Measurements from ENCODE around the gene MRPS22.

The MRPS22 gene

DNA sequence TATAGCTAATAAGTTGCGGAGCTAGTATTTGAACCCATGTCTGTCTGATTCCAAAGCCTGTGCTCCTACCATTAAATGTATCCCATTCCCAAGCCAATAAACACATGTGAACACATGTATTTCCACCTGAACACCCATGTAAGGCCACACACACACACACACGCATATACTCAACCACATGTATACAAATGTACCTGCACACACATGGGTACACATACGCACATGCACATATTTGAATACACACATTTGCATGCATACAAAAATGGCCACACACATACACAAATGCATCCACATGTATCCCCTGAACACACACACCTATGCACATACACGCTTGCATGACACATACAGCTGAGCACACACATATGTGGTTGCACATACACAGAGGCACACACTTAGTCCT is 5.4 kb upstream of the MRPS22 start:
- DNase-seq (ENCODE audit: low read depth, low spot score): no peak
- H3K9ac ChIP-seq (ENCODE audit: insufficient read length): no peak overlapping the region
- no peak overlapping the region for H3K4me3 ChIP-seq
- H3K9me3 ChIP-seq (ENCODE audit: low read depth, low read length): no peaks in the 10 kb centered on the region
- TF ChIP-seq POLR2AphosphoS5 (IDR thresholded peaks at IDR 0.05; ENCODE audit: borderline replicate concordance, low read depth, low read length): no peak
- TF ChIP-seq EZH2 (IDR thresholded peaks at IDR 0.05): no peak
- no peak for TF ChIP-seq FOXP2 (optimal IDR thresholded peaks at IDR 0.05; ENCODE audit: control extremely low read depth, extremely low read length, insufficient read depth)
- no peak overlapping the region for H3K27ac ChIP-seq
- no peaks in the 10 kb centered on the region for H3K36me3 ChIP-seq (ENCODE audit: insufficient read depth, low read length)

DNA sequence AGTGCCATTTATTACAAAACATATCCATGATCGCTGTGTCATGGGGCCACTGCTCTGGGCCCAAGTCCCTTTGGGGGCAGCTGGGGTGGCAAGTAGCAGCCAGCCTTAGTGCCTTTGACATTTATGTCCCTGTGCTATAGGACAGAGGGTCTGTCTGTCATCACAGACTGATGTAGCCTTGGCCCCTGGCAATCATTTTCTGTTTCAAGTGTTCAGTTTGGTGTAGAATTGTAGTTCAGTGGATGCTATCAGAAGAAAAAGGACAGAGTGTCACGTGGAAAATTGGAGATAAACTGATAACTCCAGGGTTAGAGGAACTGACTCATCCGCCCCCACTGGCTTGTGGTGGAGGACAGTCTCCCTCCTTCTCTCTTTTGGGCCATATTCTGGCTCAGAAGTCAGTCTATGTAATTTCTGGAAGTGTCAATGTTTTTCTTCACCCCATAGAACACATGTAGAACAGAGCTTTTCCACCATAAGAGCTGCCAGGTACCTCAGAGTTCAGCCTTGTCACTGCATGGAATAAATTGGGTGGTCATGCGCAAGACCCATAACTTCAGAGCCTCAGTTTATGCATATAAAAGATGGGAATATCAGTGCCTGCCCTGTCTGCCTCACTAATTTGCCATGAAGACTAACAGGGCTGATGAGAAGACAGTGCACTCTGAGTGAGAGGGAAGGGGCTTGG is 4.5 kb upstream of the MRPS22 start:
- Histone ChIP-seq H3K4me3 (no peak overlapping the region), H3K9me3 (ENCODE audit: low read depth, low read length) (no peaks in the 10 kb centered on the region), H3K27ac (no peak overlapping the region), H3K36me3 (ENCODE audit: insufficient read depth, low read length) (no peaks in the 10 kb centered on the region), H3K9ac (ENCODE audit: insufficient read length) (no peak overlapping the region)
- TF ChIP-seq FOXP2 (optimal IDR thresholded peaks at IDR 0.05; ENCODE audit: control extremely low read depth, extremely low read length, insufficient read depth) (no peak), POLR2AphosphoS5 (IDR thresholded peaks at IDR 0.05; ENCODE audit: borderline replicate concordance, low read depth, low read length) (no peak), EZH2 (IDR thresholded peaks at IDR 0.05) (no peak)
- DNase-seq (ENCODE audit: low read depth, low spot score): no peak

DNA sequence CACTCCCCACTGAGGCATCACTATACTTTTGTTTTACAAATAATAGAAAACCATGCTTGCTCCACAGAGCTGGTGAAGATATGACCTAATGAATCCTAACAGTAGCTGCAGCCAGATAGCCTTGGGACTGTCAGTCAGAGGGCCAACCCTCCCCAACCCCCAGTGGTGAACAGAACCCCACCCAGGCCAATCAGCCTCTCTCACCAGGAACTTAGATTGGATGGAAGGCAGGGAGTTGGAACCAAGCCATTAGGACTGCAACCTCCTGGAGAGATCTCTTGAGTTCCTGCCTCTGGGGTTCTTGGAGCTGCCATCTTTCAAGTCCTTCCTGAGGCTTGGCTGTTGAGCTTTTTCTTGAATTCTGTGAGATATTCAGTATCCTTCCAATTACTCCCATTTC is 3.0 kb upstream of the MRPS22 start:
- no peak for DNase-seq (ENCODE audit: low read depth, low spot score)
- Histone ChIP-seq H3K9me3 (ENCODE audit: low read depth, low read length) (no peaks in the 10 kb centered on the region), H3K36me3 (ENCODE audit: insufficient read depth, low read length) (no peaks in the 10 kb centered on the region), H3K27ac (no peak overlapping the region), H3K4me3 (no peak overlapping the region), H3K9ac (ENCODE audit: insufficient read length) (no peak overlapping the region)
- TF ChIP-seq EZH2 (IDR thresholded peaks at IDR 0.05) (no peak), FOXP2 (optimal IDR thresholded peaks at IDR 0.05; ENCODE audit: control extremely low read depth, extremely low read length, insufficient read depth) (no peak)

DNA sequence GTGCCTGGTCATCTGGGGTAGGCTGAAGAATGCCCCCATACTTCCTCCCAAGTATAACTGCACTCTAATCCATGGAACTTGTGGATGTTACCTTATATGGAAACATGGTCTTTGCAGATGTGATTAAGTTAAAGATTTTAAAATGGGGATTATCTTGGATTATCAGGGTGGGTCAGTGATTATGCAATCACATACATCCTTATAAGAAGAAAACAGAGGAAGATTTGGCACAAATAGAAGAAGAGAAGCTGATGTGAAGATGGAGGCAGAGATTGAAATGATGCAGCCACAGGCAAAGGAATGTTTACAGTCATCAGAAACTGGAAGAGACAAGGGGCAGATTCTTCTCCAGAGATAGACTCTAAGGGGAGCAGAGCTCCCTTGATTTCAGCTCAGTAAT is 1.8 kb upstream of the MRPS22 start:
- Histone ChIP-seq H3K4me3 (no peak overlapping the region), H3K9me3 (ENCODE audit: low read depth, low read length) (no peaks in the 10 kb centered on the region)
- TF ChIP-seq EZH2 (IDR thresholded peaks at IDR 0.05) (no peak), POLR2AphosphoS5 (IDR thresholded peaks at IDR 0.05; ENCODE audit: borderline replicate concordance, low read depth, low read length) (no peak), FOXP2 (optimal IDR thresholded peaks at IDR 0.05; ENCODE audit: control extremely low read depth, extremely low read length, insufficient read depth) (no peak)

DNA sequence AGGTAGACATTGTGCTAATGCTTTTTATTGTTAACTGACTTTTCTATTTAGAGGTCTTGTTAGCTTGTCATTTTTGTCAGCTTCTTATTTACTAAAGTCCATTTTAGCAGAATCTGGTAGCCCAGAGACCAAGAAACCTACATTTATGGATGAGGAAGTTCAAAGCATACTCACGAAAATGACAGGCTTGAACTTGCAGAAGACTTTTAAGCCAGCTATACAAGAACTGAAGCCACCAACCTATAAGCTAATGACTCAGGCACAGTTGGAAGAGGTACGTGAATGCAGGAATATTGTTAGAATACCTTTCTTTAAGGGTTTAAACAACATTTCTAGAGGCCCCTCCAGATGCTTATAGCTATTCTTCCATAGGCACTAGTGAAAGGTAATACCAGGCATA is 3.0 kb downstream of the MRPS22 start:
- Histone ChIP-seq H3K4me3 (no peak overlapping the region), H3K9me3 (ENCODE audit: low read depth, low read length) (no peaks in the 10 kb centered on the region), H3K27ac (no peak overlapping the region), H3K9ac (ENCODE audit: insufficient read length) (no peak overlapping the region), H3K36me3 (ENCODE audit: insufficient read depth, low read length) (peaks cover 52% of the 10 kb centered on the region)
- no peak for TF ChIP-seq EZH2 (IDR thresholded peaks at IDR 0.05)
- no peak for TF ChIP-seq POLR2AphosphoS5 (IDR thresholded peaks at IDR 0.05; ENCODE audit: borderline replicate concordance, low read depth, low read length)
- TF ChIP-seq FOXP2 (optimal IDR thresholded peaks at IDR 0.05; ENCODE audit: control extremely low read depth, extremely low read length, insufficient read depth): no peak
- no peak for DNase-seq (ENCODE audit: low read depth, low spot score)

More for the DNA sequence above, 1.8 kb upstream of the MRPS22 start:
- H3K36me3 ChIP-seq (ENCODE audit: insufficient read depth, low read length): peaks cover 5% of the 10 kb centered on the region
- DNase-seq (ENCODE audit: low read depth, low spot score): no peak
- H3K9ac ChIP-seq (ENCODE audit: insufficient read length): no peak overlapping the region
- no peak overlapping the region for H3K27ac ChIP-seq

DNA sequence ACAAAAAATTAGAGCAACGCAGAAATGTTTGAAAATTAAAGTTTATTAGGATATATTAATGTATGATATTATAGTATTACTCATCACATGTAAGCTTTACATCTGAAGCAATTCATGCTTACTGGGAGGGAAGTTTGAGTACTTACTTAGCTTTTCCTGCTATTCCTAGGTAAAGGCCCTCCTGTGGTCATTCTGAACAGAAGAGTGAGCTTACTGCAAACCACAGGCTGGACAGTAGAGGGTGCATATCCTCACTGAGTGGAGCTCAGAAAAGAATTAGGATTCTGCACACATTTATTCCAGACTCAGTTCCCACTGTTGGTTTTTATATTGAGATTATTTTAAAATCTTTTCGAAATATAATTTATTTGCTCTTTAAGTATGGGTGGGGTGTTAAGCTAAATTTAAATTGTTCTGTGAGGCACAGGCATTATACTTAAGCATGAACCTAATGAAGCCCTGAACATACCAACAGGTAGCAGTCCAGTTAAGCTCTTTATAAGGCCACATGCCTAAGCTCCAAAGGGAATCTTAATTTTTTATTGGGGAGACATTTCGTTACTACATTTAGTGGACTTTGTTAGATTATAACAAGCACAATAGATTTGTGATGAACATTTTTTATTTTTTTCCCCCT is 10.2 kb downstream of the MRPS22 start:
- peaks cover 99% of the 10 kb centered on the region for H3K36me3 ChIP-seq (ENCODE audit: insufficient read depth, low read length)

DNA sequence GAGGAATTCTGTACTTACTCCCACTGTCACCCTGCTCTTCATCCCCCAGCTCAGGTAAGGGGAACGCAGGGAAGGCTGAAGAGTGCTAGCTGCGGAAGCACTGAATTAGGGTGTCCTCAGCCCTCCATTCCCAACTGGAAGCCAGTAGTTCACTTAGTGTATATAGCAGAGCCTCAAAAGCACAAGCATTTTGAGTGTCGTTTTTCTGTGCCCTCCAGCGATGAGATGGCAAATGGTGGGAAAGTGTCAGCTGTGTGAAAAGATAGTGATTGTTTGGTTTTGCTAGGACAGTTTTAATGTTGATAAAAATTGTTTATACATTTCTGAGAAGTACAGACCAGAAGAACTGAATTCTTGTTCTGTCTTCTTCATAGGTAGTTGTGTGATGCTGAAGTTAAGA is 10.8 kb downstream of the MRPS22 start:
- no peak for DNase-seq (ENCODE audit: low read depth, low spot score)
- H3K36me3 ChIP-seq (ENCODE audit: insufficient read depth, low read length): peaks cover 99% of the 10 kb centered on the region
- no peaks in the 10 kb centered on the region for H3K9me3 ChIP-seq (ENCODE audit: low read depth, low read length)

More for the DNA sequence above, 10.2 kb downstream of the MRPS22 start:
- TF ChIP-seq FOXP2 (optimal IDR thresholded peaks at IDR 0.05; ENCODE audit: control extremely low read depth, extremely low read length, insufficient read depth) (no peak), POLR2AphosphoS5 (IDR thresholded peaks at IDR 0.05; ENCODE audit: borderline replicate concordance, low read depth, low read length) (no peak), EZH2 (IDR thresholded peaks at IDR 0.05) (no peak)
- H3K4me3 ChIP-seq: no peak overlapping the region
- H3K27ac ChIP-seq: no peak overlapping the region
- H3K9me3 ChIP-seq (ENCODE audit: low read depth, low read length): no peaks in the 10 kb centered on the region
- DNase-seq (ENCODE audit: low read depth, low spot score): no peak
- H3K9ac ChIP-seq (ENCODE audit: insufficient read length): no peak overlapping the region

DNA sequence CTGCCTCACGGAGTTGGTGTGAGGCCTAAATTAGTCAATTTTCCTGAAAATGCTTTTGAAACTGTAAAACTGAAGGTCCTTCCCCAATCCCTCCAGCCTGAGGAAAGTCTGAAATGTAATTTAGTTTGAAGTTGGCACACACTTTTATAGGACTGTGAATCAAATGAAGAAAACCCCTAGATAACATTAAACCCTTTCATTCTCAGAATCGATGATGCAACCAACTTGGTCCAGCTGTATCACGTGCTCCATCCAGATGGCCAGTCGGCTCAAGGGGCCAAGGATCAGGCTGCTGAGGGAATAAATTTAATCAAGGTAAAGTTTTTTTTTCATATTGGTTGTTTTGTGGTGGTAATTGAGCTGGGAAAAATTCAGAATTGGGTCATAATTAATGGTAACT is 11.7 kb downstream of the MRPS22 start:
- TF ChIP-seq EZH2 (IDR thresholded peaks at IDR 0.05) (no peak), FOXP2 (optimal IDR thresholded peaks at IDR 0.05; ENCODE audit: control extremely low read depth, extremely low read length, insufficient read depth) (no peak), POLR2AphosphoS5 (IDR thresholded peaks at IDR 0.05; ENCODE audit: borderline replicate concordance, low read depth, low read length) (no peak)

More for the DNA sequence above, 10.8 kb downstream of the MRPS22 start:
- Histone ChIP-seq H3K27ac (no peak overlapping the region), H3K9ac (ENCODE audit: insufficient read length) (no peak overlapping the region), H3K4me3 (no peak overlapping the region)
- TF ChIP-seq POLR2AphosphoS5 (IDR thresholded peaks at IDR 0.05; ENCODE audit: borderline replicate concordance, low read depth, low read length): no peak; the same call in 1 of the 2 replicates
- no peak for TF ChIP-seq EZH2 (IDR thresholded peaks at IDR 0.05)
- TF ChIP-seq FOXP2 (optimal IDR thresholded peaks at IDR 0.05; ENCODE audit: control extremely low read depth, extremely low read length, insufficient read depth): no peak

More for the DNA sequence above, 11.7 kb downstream of the MRPS22 start:
- peaks cover 99% of the 10 kb centered on the region for H3K36me3 ChIP-seq (ENCODE audit: insufficient read depth, low read length)
- no peak overlapping the region for H3K4me3 ChIP-seq
- DNase-seq (ENCODE audit: low read depth, low spot score): no peak
- no peaks in the 10 kb centered on the region for H3K9me3 ChIP-seq (ENCODE audit: low read depth, low read length)
- no peak overlapping the region for H3K9ac ChIP-seq (ENCODE audit: insufficient read length)
- H3K27ac ChIP-seq: no peak overlapping the region
